ENCODE data around the gene NPEPPS. TPM values are rescaled to one million over a fixed set of nuclear protein-coding genes. Genes with fewer than 3 reads are reported as not detected.

Gene NPEPPS
- total and polyA plus RNA-seq, 2 of the 13 experiments (the other 11 are each of a cell fraction or from before 2014, with no cell fraction given) = 53.5 to 127 TPM

DNA sequence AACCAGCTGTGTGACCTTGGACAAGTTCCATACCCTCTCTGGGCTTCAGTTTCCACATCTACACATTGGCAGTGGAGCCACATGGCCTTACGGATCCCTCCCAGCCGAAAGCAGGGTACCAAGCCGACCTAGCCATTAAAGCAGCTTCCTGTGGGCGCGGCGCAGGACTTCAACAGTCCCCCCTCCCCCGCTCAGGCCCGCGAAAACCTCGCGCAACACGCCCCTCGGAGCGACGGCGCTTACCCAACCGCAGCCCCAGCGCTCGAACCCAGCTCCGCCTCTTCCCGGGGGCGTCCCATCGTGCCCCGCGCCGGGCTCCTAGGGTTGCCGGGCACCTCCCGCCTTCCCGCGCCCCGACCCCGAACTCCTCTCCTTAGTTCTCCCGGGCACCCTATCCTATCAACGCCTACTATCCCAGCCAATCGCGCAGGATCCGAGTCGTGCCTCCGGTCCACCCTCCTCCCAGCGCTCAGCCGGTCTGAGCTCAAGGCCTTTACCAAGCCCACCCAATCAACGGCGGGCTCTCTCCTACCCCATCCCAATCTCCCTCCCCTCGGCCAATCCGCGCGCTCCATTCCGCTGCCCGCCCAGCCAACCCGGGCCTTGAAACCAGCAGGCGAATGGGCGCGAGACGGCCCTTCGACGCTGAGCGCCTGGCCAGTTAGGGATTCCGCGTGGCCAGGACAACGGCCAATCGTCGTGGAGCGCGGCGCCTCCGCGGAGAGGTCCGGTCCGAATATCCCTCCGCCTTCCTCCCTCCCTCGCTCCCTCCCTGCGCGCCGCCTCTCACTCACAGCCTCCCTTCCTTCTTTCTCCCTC, 118.5 kb downstream of the NPEPPS start, which contains the start of gene KPNB1 (continued):
- TF ChIP-seq SMAD1 (CRISPR knock-in tag; IDR thresholded peaks at IDR 0.05; ENCODE audit: borderline replicate concordance, low read depth) (no peak), GABPA (IDR thresholded peaks at IDR 0.05; ENCODE audit: low read depth, low read length) (peak; percentile 70), GABPA (CRISPR knock-in tag; IDR thresholded peaks at IDR 0.05; ENCODE audit: low read depth) (peak; percentile 87), CCAR2 (optimal IDR thresholded peaks at IDR 0.05; ENCODE audit: low read depth, low read length) (peak; percentile 80), HDAC1 (CRISPR knock-in tag; IDR thresholded peaks at IDR 0.05) (peak; percentile 83), ZSCAN22 (CRISPR knock-in tag; IDR thresholded peaks at IDR 0.05) (peak; percentile 76; the same call in 1 of the 2 replicates), AHR (CRISPR knock-in tag; IDR thresholded peaks at IDR 0.05) (peak; percentile 26), FOXP1 (IDR thresholded peaks at IDR 0.05) (no peak), FOXP1 (CRISPR knock-in tag; IDR thresholded peaks at IDR 0.05) (no peak), ZNF496 (CRISPR knock-in tag; IDR thresholded peaks at IDR 0.05; ENCODE audit: insufficient replicate concordance) (no peak), MXI1 (IDR thresholded peaks at IDR 0.05; ENCODE audit: borderline replicate concordance, low read depth, low read length) (peak; percentile 73; the same call in 2 of the 3 replicates), SRSF4 (IDR thresholded peaks at IDR 0.05; ENCODE audit: low read depth, low read length, poor library complexity, severe bottlenecking) (no peak)
- TF ChIP-seq, protein P1, sequence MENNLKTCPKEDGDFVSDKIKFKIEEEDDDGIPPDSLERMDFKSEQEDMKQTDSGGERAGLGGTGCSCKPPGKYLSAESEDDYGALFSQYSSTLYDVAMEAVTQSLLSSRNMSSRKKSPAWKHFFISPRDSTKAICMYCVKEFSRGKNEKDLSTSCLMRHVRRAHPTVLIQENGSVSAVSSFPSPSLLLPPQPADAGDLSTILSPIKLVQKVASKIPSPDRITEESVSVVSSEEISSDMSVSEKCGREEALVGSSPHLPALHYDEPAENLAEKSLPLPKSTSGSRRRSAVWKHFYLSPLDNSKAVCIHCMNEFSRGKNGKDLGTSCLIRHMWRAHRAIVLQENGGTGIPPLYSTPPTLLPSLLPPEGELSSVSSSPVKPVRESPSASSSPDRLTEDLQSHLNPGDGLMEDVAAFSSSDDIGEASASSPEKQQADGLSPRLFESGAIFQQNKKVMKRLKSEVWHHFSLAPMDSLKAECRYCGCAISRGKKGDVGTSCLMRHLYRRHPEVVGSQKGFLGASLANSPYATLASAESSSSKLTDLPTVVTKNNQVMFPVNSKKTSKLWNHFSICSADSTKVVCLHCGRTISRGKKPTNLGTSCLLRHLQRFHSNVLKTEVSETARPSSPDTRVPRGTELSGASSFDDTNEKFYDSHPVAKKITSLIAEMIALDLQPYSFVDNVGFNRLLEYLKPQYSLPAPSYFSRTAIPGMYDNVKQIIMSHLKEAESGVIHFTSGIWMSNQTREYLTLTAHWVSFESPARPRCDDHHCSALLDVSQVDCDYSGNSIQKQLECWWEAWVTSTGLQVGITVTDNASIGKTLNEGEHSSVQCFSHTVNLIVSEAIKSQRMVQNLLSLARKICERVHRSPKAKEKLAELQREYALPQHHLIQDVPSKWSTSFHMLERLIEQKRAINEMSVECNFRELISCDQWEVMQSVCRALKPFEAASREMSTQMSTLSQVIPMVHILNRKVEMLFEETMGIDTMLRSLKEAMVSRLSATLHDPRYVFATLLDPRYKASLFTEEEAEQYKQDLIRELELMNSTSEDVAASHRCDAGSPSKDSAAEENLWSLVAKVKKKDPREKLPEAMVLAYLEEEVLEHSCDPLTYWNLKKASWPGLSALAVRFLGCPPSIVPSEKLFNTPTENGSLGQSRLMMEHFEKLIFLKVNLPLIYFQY (CRISPR knock-in tag; IDR thresholded peaks at IDR 0.05; ENCODE audit: borderline replicate concordance) = 0 out of 2 replicates have a peak, but pooled peaks have one; percentile 6
- TF ChIP-seq, protein P2, sequence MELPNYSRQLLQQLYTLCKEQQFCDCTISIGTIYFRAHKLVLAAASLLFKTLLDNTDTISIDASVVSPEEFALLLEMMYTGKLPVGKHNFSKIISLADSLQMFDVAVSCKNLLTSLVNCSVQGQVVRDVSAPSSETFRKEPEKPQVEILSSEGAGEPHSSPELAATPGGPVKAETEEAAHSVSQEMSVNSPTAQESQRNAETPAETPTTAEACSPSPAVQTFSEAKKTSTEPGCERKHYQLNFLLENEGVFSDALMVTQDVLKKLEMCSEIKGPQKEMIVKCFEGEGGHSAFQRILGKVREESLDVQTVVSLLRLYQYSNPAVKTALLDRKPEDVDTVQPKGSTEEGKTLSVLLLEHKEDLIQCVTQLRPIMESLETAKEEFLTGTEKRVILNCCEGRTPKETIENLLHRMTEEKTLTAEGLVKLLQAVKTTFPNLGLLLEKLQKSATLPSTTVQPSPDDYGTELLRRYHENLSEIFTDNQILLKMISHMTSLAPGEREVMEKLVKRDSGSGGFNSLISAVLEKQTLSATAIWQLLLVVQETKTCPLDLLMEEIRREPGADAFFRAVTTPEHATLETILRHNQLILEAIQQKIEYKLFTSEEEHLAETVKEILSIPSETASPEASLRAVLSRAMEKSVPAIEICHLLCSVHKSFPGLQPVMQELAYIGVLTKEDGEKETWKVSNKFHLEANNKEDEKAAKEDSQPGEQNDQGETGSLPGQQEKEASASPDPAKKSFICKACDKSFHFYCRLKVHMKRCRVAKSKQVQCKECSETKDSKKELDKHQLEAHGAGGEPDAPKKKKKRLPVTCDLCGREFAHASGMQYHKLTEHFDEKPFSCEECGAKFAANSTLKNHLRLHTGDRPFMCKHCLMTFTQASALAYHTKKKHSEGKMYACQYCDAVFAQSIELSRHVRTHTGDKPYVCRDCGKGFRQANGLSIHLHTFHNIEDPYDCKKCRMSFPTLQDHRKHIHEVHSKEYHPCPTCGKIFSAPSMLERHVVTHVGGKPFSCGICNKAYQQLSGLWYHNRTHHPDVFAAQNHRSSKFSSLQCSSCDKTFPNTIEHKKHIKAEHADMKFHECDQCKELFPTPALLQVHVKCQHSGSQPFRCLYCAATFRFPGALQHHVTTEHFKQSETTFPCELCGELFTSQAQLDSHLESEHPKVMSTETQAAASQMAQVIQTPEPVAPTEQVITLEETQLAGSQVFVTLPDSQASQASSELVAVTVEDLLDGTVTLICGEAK (IDR thresholded peaks at IDR 0.05) = no peak
- TF ChIP-seq, protein P2 (CRISPR knock-in tag; IDR thresholded peaks at IDR 0.05) = peak; percentile 72; the same call in 1 of the 2 replicates
- TF ChIP-seq, protein P3, sequence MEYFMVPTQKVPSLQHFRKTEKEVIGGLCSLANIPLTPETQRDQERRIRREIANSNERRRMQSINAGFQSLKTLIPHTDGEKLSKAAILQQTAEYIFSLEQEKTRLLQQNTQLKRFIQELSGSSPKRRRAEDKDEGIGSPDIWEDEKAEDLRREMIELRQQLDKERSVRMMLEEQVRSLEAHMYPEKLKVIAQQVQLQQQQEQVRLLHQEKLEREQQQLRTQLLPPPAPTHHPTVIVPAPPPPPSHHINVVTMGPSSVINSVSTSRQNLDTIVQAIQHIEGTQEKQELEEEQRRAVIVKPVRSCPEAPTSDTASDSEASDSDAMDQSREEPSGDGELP (IDR thresholded peaks at IDR 0.05; ENCODE audit: borderline replicate concordance, low read depth) = peak; percentile 57; the same call in 1 of the 2 replicates
